ENCODE data around the gene VAV2.

DNA sequence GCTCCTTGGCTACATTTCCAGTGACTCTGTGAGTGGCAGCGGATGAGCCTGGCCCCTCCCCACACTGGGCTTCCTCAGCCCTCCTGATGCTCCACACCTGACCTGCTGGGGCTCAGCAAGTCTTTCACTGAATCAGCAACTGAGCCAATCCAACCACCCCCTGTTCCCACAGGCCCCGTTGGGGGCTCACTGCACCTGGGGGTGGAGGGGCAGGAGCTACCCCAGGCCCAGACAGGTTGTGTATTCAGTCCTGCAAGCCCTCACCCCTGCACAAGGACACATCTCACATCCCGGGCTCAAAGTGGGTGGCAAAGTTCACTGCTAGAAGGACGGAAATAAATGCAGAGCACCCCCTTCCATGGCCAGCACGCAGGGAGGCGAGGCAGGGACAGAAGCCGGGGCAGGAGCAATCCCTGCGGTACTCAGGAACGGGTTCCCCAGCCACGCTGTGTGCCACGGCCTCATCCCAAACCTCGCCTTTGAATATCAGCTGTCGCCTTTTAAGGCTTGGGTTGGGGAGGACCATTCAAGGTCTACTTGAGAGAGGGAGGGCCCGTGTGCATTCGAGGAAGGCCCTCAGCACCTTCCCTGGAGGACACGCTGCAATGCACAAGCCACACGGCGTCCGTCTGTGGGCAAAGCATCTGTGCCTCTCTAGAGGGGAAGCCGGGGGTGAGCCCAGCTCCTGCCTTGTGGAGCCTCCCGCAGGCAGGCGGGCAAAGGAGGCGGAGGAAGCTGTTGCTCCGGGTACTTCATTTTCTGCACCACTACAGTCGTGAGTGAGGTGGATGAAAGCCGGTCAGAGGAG is 179.0 kb downstream of the VAV2 start:
- TF ChIP-seq CTCF (IDR thresholded peaks at IDR 0.05) (no peak), POLR2A (IDR thresholded peaks at IDR 0.05) (no peak)

Measured in adrenal gland (tissue), 5 donors.